Testis (tissue), 3 donors: ENCODE results near the gene MYO1F. TPM values are rescaled to one million over a fixed set of nuclear protein-coding genes. Genes with fewer than 3 reads are reported as not detected.
"Not testable (repeated sequence)": the region's sequence is repeated elsewhere in the genome, so short reads cannot be mapped to it uniquely, and the experiment has no call there.

Experiments used
- DNase-seq: peaks from one replicate; pipeline ENCODE4 v3.0.0-alpha.2; 2019
- H3K27ac ChIP-seq, 2 donors: fragments of 200-600 bp; sonication (generic); one replicate each; pipeline ENCODE4 v1.5.1; 2019
- H3K27me3 ChIP-seq: fragments of 200-600 bp; sonication (generic); one replicate; pipeline ENCODE4 v1.5.1; 2019
- H3K36me3 ChIP-seq: fragments of 200-600 bp; sonication (generic); one replicate; pipeline ENCODE4 v1.5.1; 2017; ENCODE audit warnings: low read depth; ENCODE audit errors: missing control alignments
- H3K4me1 ChIP-seq: fragments of 200-600 bp; sonication (generic); one replicate; pipeline ENCODE4 v1.5.1; 2019
- H3K4me3 ChIP-seq, 2 donors: fragments of 200-600 bp; sonication (generic); one replicate each; pipeline ENCODE4 v1.5.1; 2017 to 2019
- H3K9me3 ChIP-seq: fragments of 200-600 bp; sonication (generic); one replicate; pipeline ENCODE4 v1.5.1; 2017
- POLR2A ChIP-seq: fragments of 450-650 bp; IDR thresholded peaks from one replicate; pipeline ENCODE4 v1.6.1; 2017; ENCODE audit warnings: antibody characterized with exemption, mild to moderate bottlenecking, moderate library complexity
- WGBS, 2 donors: methylation state at CpG; one replicate each; pipeline ENCODE4 v1.1.5; 2018; 5-methylcytosine and 5-hydroxymethylcytosine counted together
- intact Hi-C: fragments of 100-400 bp; cut with DNase I; formaldehyde crosslinking; loops from one replicate; pipeline ENCODE4 v1.15.1; 2023; ENCODE audit warnings: low total_unique reads
- polyA plus RNA-seq: library from polyadenylated mRNA; stranded (reverse); fragments of 350-450 nt; fragmentation: Illumina TruSeq; extraction: RNeasy Lipid Tissue Mini Kit (QIAGEN cat#74804); gene quantifications from one replicate; pipeline ENCODE4 v1.2.3, GENCODE V29; 2014; ENCODE audit warnings: low read depth, low replicate concordance; ENCODE audit not compliant: insufficient read depth
- total RNA-seq, 2 donors: library from RNA; depleted of rRNA; stranded (reverse); fragments of >200 nt; gene quantifications; one replicate each; pipeline ENCODE4 v1.2.3, GENCODE V29; 2016
- TF ChIP-seq, protein P1 (sequence below), 3 experiments: fragments of 450-650 bp in 2 of 3; fragments of 200-600 bp in 1 of 3; sonication (generic) in 1 of 3; IDR thresholded peaks; one replicate each; pipeline ENCODE4 v1.5.1; 2016 to 2019; ENCODE audit warnings: antibody characterized with exemption in 3 of 3, mild to moderate bottlenecking in 2 of 3, moderate library complexity in 1 of 3

MYO1F gene
- total and polyA plus RNA-seq, 3 donors from 2014 or later = 4.7 to 6.7 (median 5.9) TPM

DNA sequence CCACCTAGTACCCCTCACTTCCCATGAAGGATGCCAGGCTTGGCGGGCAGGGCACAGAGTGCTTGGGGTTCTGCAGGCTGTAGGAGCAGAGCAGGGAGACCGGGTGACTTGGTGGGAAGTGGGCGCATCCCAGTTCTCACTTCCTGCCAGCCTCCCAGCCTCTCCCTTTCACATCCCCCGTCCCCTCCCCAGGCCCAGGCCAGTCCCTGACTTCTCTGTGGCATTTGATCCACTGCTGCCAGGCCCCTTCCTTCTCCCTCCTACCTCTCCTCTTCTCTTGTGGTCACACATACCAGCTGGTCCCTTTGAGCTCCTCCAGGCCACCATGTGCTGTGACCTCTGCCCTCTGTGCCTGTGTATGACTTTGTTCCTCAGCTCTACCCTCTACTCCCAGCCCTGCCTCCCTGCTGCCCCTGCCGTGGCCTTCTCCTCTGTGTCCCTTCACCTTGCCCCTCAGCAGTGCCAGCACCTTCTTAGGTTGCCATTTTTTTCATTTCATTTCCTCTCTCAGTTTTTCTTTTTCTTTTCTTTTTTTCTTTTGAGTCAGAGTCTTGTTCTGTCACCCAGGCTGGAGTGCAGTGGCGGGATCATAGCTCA lies 19.5 kb downstream of the MYO1F start:
- Histone ChIP-seq H3K9me3 (no peaks in the 10 kb centered on the region), H3K4me3 (no peak overlapping the region), H3K27ac (no peak overlapping the region), H3K36me3 (no peaks in the 10 kb centered on the region), H3K27me3 (no peaks in the 10 kb centered on the region), H3K4me1 (no peaks in the 10 kb centered on the region)
- WGBS, 2 donors = 85 to 86% methylated on average over 6 of the region's 6 CpGs
- no peak for DNase-seq
- no peak for TF ChIP-seq POLR2A
- intact Hi-C loops = no loop called here

DNA sequence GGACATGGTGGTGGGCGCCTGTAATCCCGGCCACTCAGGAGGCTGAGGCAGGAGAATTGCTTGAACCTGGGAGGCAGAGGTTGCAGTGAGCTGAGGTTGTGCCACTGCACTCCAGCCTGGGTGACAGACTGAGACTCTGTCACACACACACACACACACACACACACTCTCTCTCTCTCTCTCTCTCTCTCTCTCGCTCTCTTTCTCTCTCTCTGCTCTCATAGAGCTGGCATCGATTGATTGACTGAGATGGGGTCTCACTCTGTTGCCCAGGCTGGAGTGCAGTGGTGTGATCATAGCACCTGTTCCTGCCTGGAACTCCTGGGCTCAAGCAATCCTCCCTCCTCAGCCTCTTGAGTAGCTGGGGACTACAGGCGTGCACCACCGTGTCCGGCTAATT lies 23.5 kb downstream of the MYO1F start:
- intact Hi-C loops, H3K4me1 ChIP-seq, H3K27me3 ChIP-seq, DNase-seq, H3K36me3 ChIP-seq, H3K9me3 ChIP-seq, H3K4me3 ChIP-seq, H3K27ac ChIP-seq: not testable (repeated sequence)
- WGBS, 2 donors = 87 to 97% methylated on average over 4 to 7 of the region's 7 CpGs

DNA sequence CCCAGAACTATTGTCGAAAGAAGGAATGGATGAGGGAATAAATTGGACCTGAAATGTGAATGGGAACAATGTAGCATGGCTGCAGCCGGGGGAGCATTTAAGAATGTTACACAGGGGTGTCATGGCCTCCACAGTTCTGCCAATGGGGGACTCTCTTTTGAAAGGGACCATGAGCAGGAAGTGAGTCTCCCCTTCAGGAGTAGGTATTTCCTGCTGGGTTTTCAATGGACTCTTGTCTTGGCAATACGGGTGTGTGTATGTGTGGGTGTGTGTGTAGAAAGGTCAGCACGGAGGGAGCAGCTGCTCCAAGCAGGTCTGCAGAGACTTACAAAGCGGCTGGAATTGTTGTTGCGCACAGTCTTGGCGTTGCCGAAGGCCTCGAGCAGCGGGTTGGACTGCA lies 24.4 kb downstream of the MYO1F start:
- no peaks in the 10 kb centered on the region for H3K36me3 ChIP-seq
- WGBS, 2 donors = 73 to 79% methylated on average over 10 of the region's 10 CpGs
- TF ChIP-seq, protein P1, sequence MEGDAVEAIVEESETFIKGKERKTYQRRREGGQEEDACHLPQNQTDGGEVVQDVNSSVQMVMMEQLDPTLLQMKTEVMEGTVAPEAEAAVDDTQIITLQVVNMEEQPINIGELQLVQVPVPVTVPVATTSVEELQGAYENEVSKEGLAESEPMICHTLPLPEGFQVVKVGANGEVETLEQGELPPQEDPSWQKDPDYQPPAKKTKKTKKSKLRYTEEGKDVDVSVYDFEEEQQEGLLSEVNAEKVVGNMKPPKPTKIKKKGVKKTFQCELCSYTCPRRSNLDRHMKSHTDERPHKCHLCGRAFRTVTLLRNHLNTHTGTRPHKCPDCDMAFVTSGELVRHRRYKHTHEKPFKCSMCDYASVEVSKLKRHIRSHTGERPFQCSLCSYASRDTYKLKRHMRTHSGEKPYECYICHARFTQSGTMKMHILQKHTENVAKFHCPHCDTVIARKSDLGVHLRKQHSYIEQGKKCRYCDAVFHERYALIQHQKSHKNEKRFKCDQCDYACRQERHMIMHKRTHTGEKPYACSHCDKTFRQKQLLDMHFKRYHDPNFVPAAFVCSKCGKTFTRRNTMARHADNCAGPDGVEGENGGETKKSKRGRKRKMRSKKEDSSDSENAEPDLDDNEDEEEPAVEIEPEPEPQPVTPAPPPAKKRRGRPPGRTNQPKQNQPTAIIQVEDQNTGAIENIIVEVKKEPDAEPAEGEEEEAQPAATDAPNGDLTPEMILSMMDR (IDR thresholded peaks at IDR 0.05) = no peak
- TF ChIP-seq POLR2A = no peak
- no peak overlapping the region for H3K4me3 ChIP-seq
- DNase-seq = peak; percentile 42
- no peaks in the 10 kb centered on the region for H3K4me1 ChIP-seq
- H3K27ac ChIP-seq = no peak overlapping the region
- H3K27me3 ChIP-seq = no peaks in the 10 kb centered on the region
- no peaks in the 10 kb centered on the region for H3K9me3 ChIP-seq
- intact Hi-C loops = no loop called here

DNA sequence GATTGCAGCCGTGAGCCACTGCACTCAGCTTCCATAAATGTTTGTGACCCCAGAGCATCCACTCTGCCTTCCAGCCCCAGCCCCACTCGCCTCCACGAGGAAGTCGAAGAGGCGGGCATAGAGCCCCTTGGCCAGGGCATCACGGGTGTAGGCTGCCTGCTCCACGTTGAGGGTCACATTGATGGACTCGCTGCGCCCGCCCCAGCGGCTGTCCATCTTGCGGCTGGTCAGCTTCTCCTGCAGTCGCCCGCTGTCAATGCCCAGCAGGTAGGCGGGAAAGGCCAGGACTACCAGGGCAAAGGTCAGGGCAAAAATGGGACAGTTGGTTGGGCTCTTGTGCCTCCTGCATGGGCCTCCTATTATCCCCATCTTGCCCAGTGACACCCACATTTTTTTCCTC lies 27.2 kb downstream of the MYO1F start:
- no peaks in the 10 kb centered on the region for H3K36me3 ChIP-seq
- no peaks in the 10 kb centered on the region for H3K9me3 ChIP-seq
- DNase-seq = no peak
- TF ChIP-seq, protein P1 (IDR thresholded peaks at IDR 0.05) = no peak
- no peak for TF ChIP-seq POLR2A
- intact Hi-C loops = no loop called here
- H3K4me3 ChIP-seq = no peak overlapping the region
- H3K27ac ChIP-seq = no peak overlapping the region
- no peaks in the 10 kb centered on the region for H3K27me3 ChIP-seq
- 93 to 100% methylated on average over 6 to 15 of the region's 15 CpGs for whole genome bisulfite sequencing, 2 donors
- H3K4me1 ChIP-seq = no peaks in the 10 kb centered on the region

DNA sequence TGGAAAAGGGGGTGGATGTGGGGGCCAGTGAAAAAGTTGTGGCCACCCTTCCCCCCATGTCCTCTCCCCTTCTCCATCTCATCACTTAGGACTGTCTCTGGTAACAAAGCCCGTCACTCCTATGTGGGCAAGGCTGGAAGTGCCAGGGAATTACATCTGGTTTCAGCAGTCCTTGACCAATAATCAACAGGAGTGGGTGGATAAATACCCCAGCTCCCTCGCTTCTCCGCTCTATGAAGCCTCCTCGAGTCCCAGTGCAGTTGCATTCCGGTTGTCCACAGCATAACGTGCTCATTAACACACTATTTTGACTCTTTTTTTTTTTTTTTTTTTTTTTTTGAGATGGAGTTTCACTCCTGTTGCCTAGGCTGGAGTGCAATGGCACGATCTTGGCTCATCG lies 31.5 kb downstream of the MYO1F start:
- H3K27ac ChIP-seq = no peak overlapping the region
- H3K36me3 ChIP-seq = no peaks in the 10 kb centered on the region
- WGBS, 2 donors = 96% methylated on average over 8 of the region's 8 CpGs
- H3K4me1 ChIP-seq = no peaks in the 10 kb centered on the region
- no peak for DNase-seq
- no peaks in the 10 kb centered on the region for H3K9me3 ChIP-seq
- TF ChIP-seq, protein P1 (IDR thresholded peaks at IDR 0.05) = no peak
- TF ChIP-seq POLR2A = no peak
- no peak overlapping the region for H3K4me3 ChIP-seq
- intact Hi-C loops = no loop called here
- H3K27me3 ChIP-seq = no peaks in the 10 kb centered on the region

DNA sequence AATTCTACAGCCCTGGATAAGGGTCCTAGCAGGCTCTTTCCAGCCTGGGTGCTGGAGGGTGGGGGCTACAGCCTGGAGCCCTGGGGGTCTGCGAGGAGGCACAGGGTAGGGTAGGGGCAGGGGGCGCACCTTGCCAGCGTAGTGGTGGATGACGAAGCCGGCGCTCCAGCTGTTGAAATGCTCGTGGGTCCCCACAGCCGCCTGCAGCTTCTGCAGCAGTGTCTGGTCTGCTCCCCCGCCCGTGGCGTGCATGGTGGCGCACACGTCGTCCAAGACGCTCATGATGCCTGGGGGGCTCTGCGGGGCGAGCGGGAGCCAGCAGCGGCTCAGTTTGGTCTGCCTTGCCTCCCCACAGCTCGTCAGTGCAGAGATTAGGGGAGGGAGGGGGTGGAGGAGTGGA lies 33.1 kb downstream of the MYO1F start:
- Histone ChIP-seq H3K4me1 (no peaks in the 10 kb centered on the region), H3K9me3 (no peaks in the 10 kb centered on the region), H3K36me3 (no peaks in the 10 kb centered on the region), H3K27me3 (no peaks in the 10 kb centered on the region), H3K4me3 (no peak overlapping the region), H3K27ac (no peak overlapping the region)
- no peak for TF ChIP-seq POLR2A
- TF ChIP-seq, protein P1 (IDR thresholded peaks at IDR 0.05) = no peak
- WGBS, 2 donors = 95 to 97% methylated on average over 10 to 20 of the region's 20 CpGs
- DNase-seq = no peak
- intact Hi-C loops = no loop called here
